Stimulated activated CD4-positive, alpha-beta T cell treated with anti-CD3 and anti-CD28 coated beads, Interleukin-4, amount 100 ng/mL, for 1 hour (primary cell): ENCODE measurements around the gene C2.
"Not testable (repeated sequence)": the region's sequence is repeated elsewhere in the genome, so short reads cannot be mapped to it uniquely, and the experiment has no call there.

Source experiments
- DNase-seq: peaks from one replicate; pipeline ENCODE4 v3.0.0-alpha.2; 2020

Gene C2

GRCh38 chr6:31927863-31928671, 550 bp downstream of the C2 start:
- DNase-seq: no peak

GRCh38 chr6:31928672-31928939, 1.1 kb downstream of the C2 start:
- no peak for DNase-seq

- no peak for DNase-seq
Observed at GRCh38 chr6:31930962-31931361, 3.4 kb downstream of the C2 start.

DNA sequence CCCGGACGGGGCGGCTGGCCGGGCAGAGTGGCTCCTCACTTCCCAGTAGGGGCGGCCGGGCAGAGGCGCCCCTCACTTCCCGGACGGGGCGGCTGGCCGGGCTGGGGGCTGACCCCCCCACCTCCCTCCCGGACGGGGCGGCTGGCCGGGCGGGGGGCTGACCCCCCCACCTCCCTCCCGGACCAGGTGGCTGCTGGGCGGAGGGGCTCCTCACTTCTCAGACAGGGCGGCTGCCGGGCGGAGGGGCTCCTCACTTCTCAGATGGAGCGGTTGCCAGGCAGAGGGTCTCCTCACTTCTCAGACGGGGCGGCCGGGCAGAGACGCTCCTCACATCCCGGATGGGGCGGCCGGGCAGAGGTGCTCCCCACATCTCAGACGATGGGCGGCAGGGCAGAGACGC, 4.6 kb downstream of the C2 start:
- not testable (repeated sequence) for DNase-seq

GRCh38 chr6:31933537-31933936, 6.0 kb downstream of the C2 start:
- no peak for DNase-seq

- DNase-seq: no peak
Observed at GRCh38 chr6:31935021-31935420, 7.5 kb downstream of the C2 start.

DNA sequence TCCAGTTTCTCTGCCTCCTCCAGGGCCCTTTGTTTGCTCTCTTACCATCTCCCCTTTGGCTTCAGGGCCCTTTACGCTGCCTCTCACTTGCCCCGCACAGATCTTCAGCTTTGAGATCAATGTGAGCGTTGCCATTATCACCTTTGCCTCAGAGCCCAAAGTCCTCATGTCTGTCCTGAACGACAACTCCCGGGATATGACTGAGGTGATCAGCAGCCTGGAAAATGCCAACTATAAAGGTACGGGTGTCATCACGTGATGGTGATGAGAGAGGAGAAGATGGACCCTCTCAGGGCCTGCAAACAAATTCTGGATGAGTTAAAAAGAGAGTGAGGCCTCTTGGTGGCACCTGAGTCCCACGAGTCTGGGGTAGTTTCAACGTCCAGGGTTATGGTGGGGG, 8.3 kb downstream of the C2 start:
- no peak for DNase-seq

DNA sequence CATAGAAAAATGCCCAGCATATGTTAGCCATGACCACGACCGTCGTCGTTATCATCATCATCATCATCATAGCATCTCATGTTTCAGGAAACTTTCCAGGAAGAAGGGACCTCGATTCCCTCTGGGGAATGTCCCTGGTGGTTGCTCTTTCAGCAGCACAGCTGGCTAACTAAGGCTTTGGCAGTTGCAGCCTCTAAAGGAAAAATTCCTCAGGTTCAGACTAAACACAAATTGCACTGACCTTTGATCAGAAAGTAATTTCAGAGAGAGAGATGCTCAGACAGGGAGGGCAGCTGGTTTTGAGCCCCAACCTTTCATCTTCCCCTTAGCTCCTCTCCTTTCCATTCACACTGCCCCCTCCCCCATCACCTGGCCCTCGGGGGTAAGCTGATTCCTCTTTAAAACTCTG, 12.7 kb downstream of the C2 start:
- no peak for DNase-seq

- no peak for DNase-seq
Observed at GRCh38 chr6:31943742-31944141, 16.2 kb downstream of the C2 start.

DNA sequence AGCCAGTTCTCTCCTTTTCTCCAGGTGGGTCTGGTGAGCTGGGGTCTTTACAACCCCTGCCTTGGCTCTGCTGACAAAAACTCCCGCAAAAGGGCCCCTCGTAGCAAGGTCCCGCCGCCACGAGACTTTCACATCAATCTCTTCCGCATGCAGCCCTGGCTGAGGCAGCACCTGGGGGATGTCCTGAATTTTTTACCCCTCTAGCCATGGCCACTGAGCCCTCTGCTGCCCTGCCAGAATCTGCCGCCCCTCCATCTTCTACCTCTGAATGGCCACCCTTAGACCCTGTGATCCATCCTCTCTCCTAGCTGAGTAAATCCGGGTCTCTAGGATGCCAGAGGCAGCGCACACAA, 17.6 kb downstream of the C2 start:
- DNase-seq: no peak

DNA sequence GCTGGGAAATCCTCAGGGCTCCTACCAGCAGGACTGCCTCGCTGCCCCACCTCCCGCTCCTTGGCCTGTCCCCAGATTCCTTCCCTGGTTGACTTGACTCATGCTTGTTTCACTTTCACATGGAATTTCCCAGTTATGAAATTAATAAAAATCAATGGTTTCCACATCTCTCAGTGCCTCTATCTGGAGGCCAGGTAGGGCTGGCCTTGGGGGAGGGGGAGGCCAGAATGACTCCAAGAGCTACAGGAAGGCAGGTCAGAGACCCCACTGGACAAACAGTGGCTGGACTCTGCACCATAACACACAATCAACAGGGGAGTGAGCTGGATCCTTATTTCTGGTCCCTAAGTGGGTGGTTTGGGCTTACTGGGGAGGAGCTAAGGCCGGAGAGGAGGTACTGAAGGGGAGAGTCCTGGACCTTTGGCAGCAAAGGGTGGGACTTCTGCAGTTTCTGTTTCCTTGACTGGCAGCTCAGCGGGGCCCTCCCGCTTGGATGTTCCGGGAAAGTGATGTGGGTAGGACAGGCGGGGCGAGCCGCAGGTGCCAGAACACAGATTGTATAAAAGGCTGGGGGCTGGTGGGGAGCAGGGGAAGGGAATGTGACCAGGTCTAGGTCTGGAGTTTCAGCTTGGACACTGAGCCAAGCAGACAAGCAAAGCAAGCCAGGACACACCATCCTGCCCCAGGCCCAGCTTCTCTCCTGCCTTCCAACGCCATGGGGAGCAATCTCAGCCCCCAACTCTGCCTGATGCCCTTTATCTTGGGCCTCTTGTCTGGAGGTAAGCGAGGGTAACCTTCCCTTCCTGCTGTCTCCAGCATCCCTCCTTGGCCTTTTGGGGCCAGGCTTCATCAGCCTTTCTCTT, 18.2 kb downstream of the C2 start, which contains the start of gene CFB:
Gene CFB, plus strand, starts transcription at position 589 of the 863 bp plus-strand sequence. Its CDS starts 127 bp downstream, at position 716.
- DNase-seq: no peak

DNA sequence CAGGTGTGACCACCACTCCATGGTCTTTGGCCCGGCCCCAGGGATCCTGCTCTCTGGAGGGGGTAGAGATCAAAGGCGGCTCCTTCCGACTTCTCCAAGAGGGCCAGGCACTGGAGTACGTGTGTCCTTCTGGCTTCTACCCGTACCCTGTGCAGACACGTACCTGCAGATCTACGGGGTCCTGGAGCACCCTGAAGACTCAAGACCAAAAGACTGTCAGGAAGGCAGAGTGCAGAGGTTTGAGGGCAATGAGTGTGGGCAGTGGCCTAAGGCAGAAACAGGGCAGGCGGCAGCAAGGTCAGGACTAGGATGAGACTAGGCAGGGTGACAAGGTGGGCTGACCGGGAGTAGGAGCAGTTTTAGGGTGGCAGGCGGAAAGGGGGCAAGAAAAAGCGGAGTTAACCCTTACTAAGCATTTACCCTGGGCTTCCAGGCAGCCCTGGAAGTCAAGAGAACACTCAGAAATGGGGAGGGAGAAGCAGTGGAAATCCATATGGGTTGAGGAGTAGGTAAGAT, 18.9 kb downstream of the C2 start:
- DNase-seq: no peak

DNA sequence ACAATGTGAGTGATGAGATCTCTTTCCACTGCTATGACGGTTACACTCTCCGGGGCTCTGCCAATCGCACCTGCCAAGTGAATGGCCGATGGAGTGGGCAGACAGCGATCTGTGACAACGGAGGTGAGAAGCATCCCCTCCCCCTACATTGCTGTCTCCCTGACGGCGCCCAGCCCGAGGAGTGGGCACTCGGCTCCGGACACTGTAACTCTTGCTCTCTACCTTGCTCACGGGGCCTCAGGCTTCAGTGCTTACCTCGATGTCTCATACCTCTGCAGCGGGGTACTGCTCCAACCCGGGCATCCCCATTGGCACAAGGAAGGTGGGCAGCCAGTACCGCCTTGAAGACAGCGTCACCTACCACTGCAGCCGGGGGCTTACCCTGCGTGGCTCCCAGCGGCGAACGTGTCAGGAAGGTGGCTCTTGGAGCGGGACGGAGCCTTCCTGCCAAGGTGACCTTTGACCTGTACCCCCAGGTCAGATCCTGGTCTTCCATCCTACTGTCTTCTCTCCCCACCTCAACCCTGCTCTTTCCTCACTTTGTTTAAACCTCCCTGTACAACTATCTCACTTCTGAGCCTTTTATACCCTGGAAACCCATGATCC, 19.7 kb downstream of the C2 start:
- DNase-seq: no peak

- no peak for DNase-seq
Observed at GRCh38 chr6:31947864-31948263, 20.3 kb downstream of the C2 start.

DNA sequence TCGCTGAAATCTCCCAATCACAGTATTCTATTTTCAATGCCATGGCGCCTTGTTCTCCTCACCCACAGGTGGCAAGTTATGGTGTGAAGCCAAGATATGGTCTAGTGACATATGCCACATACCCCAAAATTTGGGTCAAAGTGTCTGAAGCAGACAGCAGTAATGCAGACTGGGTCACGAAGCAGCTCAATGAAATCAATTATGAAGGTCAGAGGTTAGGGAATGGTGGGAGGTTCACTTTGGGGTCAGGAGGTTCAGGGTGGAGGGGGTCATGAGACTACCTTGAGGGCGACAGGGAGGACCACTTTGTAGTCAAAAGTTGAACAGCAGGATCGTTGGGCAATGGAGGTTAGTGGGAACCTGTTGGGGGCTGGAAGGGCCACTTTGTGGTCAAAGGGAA, 20.8 kb downstream of the C2 start:
- DNase-seq: no peak

DNA sequence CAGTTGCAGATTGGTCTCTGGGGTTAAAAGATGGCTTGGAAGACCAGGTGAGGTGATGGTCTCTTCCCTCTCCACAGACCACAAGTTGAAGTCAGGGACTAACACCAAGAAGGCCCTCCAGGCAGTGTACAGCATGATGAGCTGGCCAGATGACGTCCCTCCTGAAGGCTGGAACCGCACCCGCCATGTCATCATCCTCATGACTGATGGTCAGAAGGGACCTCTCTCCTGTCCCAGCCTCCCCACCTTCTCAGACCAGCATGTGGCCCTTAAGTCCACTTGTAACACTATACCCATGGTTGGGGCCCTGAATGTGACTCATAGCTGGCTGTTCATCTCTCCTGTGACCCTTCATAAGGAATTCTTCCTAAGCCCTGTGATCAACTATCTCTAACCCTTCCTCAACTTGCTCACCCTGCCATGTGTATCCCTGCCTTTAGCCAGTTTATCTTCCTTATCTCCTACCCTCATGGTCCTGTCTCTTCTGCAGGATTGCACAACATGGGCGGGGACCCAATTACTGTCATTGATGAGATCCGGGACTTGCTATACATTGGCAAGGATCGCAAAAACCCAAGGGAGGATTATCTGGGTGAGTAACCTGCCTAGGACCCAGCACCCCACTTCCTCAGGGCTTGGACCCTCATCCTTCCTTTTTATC, 21.4 kb downstream of the C2 start:
- DNase-seq: no peak

DNA sequence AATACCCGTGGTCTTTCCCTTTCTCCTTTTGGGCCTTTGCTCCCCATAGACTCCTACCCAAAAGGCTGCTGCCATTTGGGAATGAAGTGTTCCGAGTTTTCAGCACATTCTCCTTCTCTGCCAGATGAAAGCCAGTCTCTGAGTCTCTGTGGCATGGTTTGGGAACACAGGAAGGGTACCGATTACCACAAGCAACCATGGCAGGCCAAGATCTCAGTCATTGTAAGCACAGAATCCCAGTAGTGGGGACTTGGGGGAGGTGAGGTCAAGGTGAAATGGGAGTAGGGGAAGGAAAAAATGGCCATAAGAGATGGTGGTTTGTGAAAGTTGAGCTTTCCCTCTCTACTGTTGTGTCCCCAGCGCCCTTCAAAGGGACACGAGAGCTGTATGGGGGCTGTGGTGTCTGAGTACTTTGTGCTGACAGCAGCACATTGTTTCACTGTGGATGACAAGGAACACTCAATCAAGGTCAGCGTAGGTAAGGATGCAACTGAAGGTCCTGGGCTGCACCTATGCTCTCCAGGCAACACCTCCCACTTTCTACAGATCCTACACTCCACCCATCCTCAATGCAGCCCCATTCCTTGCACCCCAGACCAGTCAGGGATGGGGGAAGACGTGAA, 22.5 kb downstream of the C2 start:
- no peak for DNase-seq

DNA sequence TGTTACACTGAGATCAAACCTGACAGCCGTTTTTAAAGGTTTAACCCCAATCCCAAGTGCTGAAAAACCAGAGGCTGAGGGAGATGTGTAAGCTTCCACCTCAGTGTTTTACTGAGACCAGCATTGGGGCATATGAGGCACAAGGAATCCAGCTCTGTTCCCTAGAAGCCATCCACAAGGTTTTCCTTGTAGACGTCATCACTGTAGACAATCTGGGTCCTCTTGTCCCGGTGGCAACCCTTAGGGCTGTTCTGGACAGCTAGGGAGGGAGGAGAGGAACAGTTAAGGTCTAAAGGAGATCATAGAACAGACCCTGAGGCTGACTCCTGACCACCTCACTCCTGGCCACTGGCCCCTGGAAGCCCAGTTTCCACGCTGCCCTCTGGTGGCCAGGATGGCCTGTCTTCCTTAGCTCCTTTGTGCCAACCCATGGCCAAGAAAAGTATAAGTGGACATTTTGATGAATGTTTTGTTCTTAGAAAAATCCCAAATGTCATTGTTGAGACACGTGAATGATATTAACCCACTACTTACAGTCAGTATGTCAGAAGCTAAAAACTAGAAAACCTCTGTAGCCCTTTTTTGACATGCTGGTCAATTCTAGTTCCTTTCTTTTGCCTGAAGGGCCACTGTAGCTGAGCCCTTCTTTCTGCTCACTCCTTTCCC, 24.8 kb downstream of the C2 start:
- peak; percentile 44 for DNase-seq

- no peak for DNase-seq
Observed at GRCh38 chr6:31952890-31953289, 25.4 kb downstream of the C2 start.

DNA sequence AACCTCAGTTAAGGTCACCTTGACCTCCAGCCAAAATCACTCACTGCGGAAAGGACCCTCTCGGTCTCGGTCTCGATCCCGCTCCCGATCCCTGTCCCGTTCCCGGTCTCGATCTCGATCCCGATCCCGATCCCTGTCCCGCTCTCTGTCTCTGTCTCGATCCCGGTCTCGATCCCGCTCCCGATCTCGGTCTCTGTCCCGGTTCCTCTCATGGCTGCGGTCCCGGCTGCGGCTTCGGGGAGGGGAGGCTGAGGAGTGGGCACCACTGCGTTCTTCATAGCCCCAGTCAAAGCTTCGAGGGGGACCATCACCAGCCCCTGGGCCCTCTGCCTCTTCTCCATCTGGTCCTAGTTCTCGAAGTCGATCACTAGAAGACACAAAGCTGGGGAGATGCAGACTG, 27.0 kb downstream of the C2 start:
- no peak for DNase-seq

DNA sequence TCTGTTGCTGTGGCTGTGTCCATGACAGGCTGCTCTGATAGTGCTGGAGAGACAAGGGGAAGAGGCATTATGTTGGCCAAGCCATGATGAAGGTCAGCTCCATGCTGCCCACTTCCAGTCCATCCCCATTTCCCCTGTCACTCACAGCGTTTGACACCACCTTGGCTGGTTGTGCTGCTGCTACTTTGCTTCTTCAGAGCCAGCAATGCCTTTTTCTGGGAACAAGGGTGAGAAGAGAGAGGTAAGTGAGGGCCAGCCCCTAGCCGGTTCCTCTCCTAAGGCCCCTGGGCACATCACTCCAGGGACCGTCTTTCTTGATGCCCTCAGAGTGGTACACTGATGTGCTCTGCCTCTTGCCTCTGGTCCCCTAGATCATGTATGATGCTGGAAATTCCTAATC, 29.3 kb downstream of the C2 start:
- DNase-seq: no peak

DNA sequence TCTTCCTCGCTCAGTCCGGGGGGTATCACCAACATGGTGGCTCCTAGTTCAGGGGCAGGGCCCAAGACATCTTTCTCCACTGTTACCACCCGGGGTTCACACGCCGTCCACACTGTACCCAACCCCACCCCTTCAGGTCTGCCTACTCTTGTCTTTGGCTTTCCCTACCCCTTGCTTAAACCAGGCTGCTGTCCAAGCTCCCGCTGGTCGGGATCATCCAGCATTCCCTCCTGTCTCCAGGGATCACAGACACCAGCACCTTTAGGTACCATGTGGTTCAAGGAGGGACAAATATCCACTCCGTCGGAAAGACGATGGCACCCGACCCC, 30.9 kb downstream of the C2 start:
- DNase-seq: no peak
